ENCODE data around the gene SMOC2.

SMOC2 gene

GRCh38 chr6:168468045-168468444 lies 27.1 kb downstream of the SMOC2 start:
- no peak for DNase-seq (ENCODE audit: insufficient read length, low spot score)
- FAIRE-seq: no peak
- TF ChIP-seq POLR2A (IDR thresholded peaks at IDR 0.05; ENCODE audit: low read depth, low read length): no peak

GRCh38 chr6:168469521-168469920 lies 28.5 kb downstream of the SMOC2 start:
- no peak for TF ChIP-seq POLR2A (IDR thresholded peaks at IDR 0.05; ENCODE audit: low read depth, low read length)

DNA sequence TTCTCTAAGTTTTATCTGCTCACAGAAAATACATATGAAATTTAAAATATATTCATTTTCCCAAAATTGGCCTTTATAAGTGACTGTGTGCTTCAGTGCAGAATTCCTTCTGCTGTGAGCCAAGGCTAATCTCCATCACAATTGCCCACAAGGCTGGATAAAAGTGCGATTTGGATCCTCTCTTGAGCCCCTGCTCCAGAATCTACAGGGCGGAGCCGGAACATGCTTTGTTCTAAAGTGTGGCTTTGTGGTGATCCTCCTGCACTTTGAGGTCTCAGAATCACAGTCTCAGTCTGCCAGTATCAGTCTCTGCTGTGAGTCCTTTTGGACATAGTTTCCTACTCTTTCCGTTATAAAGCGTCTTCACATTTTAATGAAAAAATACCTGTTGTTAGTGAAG lies 28.9 kb downstream of the SMOC2 start:
- DNase-seq (ENCODE audit: insufficient read length, low spot score) (no peak), FAIRE-seq (no peak)
- no peak for TF ChIP-seq POLR2A (IDR thresholded peaks at IDR 0.05; ENCODE audit: low read depth, low read length)

More at GRCh38 chr6:168469521-168469920, 28.5 kb downstream of the SMOC2 start:
- DNase-seq (ENCODE audit: insufficient read length, low spot score): no peak
- no peak for FAIRE-seq

DNA sequence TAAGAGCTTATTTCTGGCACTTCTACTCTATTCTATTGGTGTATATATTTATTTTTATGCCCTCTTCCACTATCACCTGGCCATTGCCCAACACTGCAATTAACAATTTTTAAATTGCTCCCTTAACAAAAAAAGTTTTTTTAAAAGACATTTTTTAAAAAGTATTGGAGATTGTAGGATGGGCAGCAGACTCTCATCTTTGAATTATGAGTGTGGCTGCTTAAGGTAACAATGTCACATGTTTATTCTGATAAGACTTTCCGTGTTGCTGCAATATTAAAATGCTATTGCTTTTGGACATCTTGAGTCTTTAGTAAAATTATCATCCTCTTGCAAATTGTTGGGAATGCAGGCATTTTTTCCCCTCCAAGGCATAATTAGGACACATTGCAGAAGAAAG lies 31.4 kb downstream of the SMOC2 start:
- DNase-seq (ENCODE audit: insufficient read length, low spot score) (no peak), FAIRE-seq (no peak)
- TF ChIP-seq POLR2A (IDR thresholded peaks at IDR 0.05; ENCODE audit: low read depth, low read length): no peak

GRCh38 chr6:168473197-168473596 lies 32.2 kb downstream of the SMOC2 start:
- DNase-seq (ENCODE audit: insufficient read length, low spot score) (no peak), FAIRE-seq (no peak)
- TF ChIP-seq POLR2A (IDR thresholded peaks at IDR 0.05; ENCODE audit: low read depth, low read length): no peak

- no peak for DNase-seq (ENCODE audit: insufficient read length, low spot score)
- FAIRE-seq: no peak
- TF ChIP-seq POLR2A (IDR thresholded peaks at IDR 0.05; ENCODE audit: low read depth, low read length): no peak
Observed at GRCh38 chr6:168475188-168476013, 34.4 kb downstream of the SMOC2 start.

- no peak for DNase-seq (ENCODE audit: insufficient read length, low spot score)
- no peak for FAIRE-seq
- TF ChIP-seq POLR2A (IDR thresholded peaks at IDR 0.05; ENCODE audit: low read depth, low read length): no peak
Observed at GRCh38 chr6:168479421-168479820, 38.4 kb downstream of the SMOC2 start.

GRCh38 chr6:168480481-168480880 lies 39.5 kb downstream of the SMOC2 start:
- TF ChIP-seq POLR2A (IDR thresholded peaks at IDR 0.05; ENCODE audit: low read depth, low read length): no peak
- DNase-seq (ENCODE audit: insufficient read length, low spot score) (no peak), FAIRE-seq (no peak)

DNA sequence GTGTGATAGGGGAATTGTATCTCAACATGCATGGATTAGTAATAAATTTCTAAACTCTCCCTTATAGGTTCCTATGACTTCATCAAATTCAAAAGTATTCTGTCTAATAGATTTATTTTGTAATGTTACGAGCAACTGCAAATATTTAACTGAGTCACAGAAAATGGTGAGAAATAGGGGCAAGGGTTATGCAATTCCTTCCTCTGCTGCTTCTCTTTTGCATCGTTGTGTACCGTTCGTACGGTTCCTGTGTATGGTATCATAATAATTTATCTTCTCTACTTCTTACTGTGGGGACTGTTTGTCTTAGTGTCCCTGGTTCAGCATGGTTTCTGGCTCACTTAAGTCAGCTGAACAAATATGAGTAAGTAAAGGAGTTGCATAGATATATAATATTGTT lies 44.8 kb downstream of the SMOC2 start:
- no peak for TF ChIP-seq POLR2A (IDR thresholded peaks at IDR 0.05; ENCODE audit: low read depth, low read length)
- FAIRE-seq: no peak

GRCh38 chr6:168490757-168491156 lies 49.8 kb downstream of the SMOC2 start:
- no peak for FAIRE-seq
- no peak for TF ChIP-seq POLR2A (IDR thresholded peaks at IDR 0.05; ENCODE audit: low read depth, low read length)

More for the DNA sequence above, 44.8 kb downstream of the SMOC2 start:
- no peak for DNase-seq (ENCODE audit: insufficient read length, low spot score)

DNA sequence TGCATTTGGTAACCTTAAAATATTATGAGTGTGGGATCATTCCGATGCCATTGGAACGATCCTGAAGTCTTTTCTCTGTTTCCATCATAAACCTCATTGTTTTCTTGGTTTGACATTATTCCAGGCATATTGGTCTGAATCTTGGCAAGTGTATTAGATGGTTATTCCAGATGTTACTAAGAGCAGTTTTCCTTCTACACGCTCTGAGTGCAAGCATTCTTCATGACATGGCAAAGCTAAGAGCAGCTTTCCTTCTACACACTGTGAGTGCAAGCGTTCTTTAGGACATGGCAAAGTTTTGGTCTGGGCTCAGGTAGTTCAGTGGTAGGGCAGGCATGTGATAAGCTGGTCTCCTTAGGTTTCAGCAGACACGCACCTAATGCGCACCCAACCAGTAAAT lies 53.0 kb downstream of the SMOC2 start:
- DNase-seq (ENCODE audit: insufficient read length, low spot score): no peak
- no peak for FAIRE-seq
- no peak for TF ChIP-seq POLR2A (IDR thresholded peaks at IDR 0.05; ENCODE audit: low read depth, low read length)

More at GRCh38 chr6:168490757-168491156, 49.8 kb downstream of the SMOC2 start:
- no peak for DNase-seq (ENCODE audit: insufficient read length, low spot score)

DNA sequence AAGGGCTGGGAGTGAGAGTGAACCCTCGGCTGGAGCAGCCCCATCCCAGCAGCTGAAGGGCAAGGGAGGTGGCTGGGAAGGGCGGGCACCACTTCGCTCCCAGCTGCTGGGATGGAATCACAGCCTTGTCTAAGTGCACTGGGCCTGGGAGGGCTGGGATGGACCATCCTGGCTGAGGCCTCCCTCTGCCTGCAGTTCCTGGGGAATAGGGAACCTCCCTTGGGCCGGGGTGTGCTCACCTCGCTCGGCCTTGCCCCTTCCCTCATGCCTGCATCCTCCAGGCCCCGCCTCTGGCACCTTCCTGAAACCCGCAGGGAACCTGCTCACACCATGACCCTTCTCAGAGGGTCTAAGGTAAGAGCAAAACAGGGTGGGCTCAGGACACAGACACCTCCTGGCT lies 53.7 kb downstream of the SMOC2 start:
- FAIRE-seq (no peak), DNase-seq (ENCODE audit: insufficient read length, low spot score) (no peak)
- no peak for TF ChIP-seq POLR2A (IDR thresholded peaks at IDR 0.05; ENCODE audit: low read depth, low read length)

GRCh38 chr6:168495133-168495532 lies 54.1 kb downstream of the SMOC2 start:
- FAIRE-seq: no peak
- TF ChIP-seq POLR2A (IDR thresholded peaks at IDR 0.05; ENCODE audit: low read depth, low read length): no peak

GRCh38 chr6:168495636-168496035 lies 54.7 kb downstream of the SMOC2 start:
- DNase-seq (ENCODE audit: insufficient read length, low spot score) (no peak), FAIRE-seq (no peak)
- TF ChIP-seq POLR2A (IDR thresholded peaks at IDR 0.05; ENCODE audit: low read depth, low read length): no peak

More at GRCh38 chr6:168495133-168495532, 54.1 kb downstream of the SMOC2 start:
- no peak for DNase-seq (ENCODE audit: insufficient read length, low spot score)

Data from H54 (cell line).